Testis (tissue), 5 donors: ENCODE results near the gene MROH9. TPM values are rescaled to one million over a fixed set of nuclear protein-coding genes. Genes with fewer than 3 reads are reported as not detected.

Experiments used
- DNase-seq: peaks from one replicate; pipeline ENCODE4 v3.0.0-alpha.2; 2019
- H3K27ac ChIP-seq, 2 donors: fragments of 200-600 bp; sonication (generic); one replicate each; pipeline ENCODE4 v1.5.1; 2019
- H3K27me3 ChIP-seq: fragments of 200-600 bp; sonication (generic); one replicate; pipeline ENCODE4 v1.5.1; 2019
- H3K36me3 ChIP-seq: fragments of 200-600 bp; sonication (generic); one replicate; pipeline ENCODE4 v1.5.1; 2017; ENCODE audit warnings: low read depth; ENCODE audit errors: missing control alignments
- H3K4me1 ChIP-seq: fragments of 200-600 bp; sonication (generic); one replicate; pipeline ENCODE4 v1.5.1; 2019
- H3K4me3 ChIP-seq, 2 donors: fragments of 200-600 bp; sonication (generic); one replicate each; pipeline ENCODE4 v1.5.1; 2017 to 2019
- H3K9me3 ChIP-seq: fragments of 200-600 bp; sonication (generic); one replicate; pipeline ENCODE4 v1.5.1; 2017
- CTCF ChIP-seq, 3 experiments: fragments of 450-650 bp in 2 of 3; fragments of 200-600 bp in 1 of 3; sonication (generic) in 1 of 3; IDR thresholded peaks; one replicate each; pipeline ENCODE4 v1.5.1; 2016 to 2019; ENCODE audit warnings: antibody characterized with exemption in 3 of 3, mild to moderate bottlenecking in 2 of 3, moderate library complexity in 1 of 3
- POLR2A ChIP-seq: fragments of 450-650 bp; IDR thresholded peaks from one replicate; pipeline ENCODE4 v1.6.1; 2017; ENCODE audit warnings: antibody characterized with exemption, mild to moderate bottlenecking, moderate library complexity
- WGBS, 2 donors: methylation state at CpG; one replicate each; pipeline ENCODE4 v1.1.5; 2018; 5-methylcytosine and 5-hydroxymethylcytosine counted together
- intact Hi-C: fragments of 100-400 bp; cut with DNase I; formaldehyde crosslinking; loops from one replicate; pipeline ENCODE4 v1.15.1; 2023; ENCODE audit warnings: low total_unique reads
- long read RNA-seq, 2 donors: transcript quantifications; one replicate each; lab custom pipeline, GENCODE V29; 2026
- polyA plus RNA-seq: library from polyadenylated mRNA; stranded (reverse); fragments of 350-450 nt; fragmentation: Illumina TruSeq; extraction: RNeasy Lipid Tissue Mini Kit (QIAGEN cat#74804); gene quantifications from one replicate; pipeline ENCODE4 v1.2.3, GENCODE V29; 2014; ENCODE audit warnings: low read depth, low replicate concordance; ENCODE audit not compliant: insufficient read depth
- total RNA-seq, 2 donors: library from RNA; depleted of rRNA; stranded (reverse); fragments of >200 nt; gene quantifications; one replicate each; pipeline ENCODE4 v1.2.3, GENCODE V29; 2016

The MROH9 gene
- total RNA-seq = 1 to 10 TPM; 1.1 to 2.8 TPM
- 2.3 TPM for polyA plus RNA-seq
- long read RNA-seq, donor 1 = 0 reads
- long read RNA-seq, donor 2 = 0 reads

- no peak for DNase-seq
- no peaks in the 10 kb centered on the region for H3K27me3 ChIP-seq
- no peak for TF ChIP-seq CTCF (IDR thresholded peaks at IDR 0.05)
- no peak for TF ChIP-seq POLR2A
- H3K4me1 ChIP-seq = no peaks in the 10 kb centered on the region
- H3K27ac ChIP-seq = no peak within 1 kb of the TSS
- intact Hi-C loops = no loop called here
- H3K4me3 ChIP-seq = no peak within 1 kb of the TSS
- H3K36me3 ChIP-seq = no peaks in the 10 kb centered on the region
- WGBS, 2 donors = 86 to 95% methylated on average over 2 of the region's 2 CpGs
- no peaks in the 10 kb centered on the region for H3K9me3 ChIP-seq
These were observed at the start of gene MROH9 for GRCh38 chr1:170935231-170935630. Gene MROH9 (plus strand): TSS chr1:170935534. CDS start chr1:170945557, 10,023 bp downstream.

GRCh38 chr1:170885551-170885950 is 49.8 kb upstream of the MROH9 start:
- intact Hi-C loops = no loop called here
- no peaks in the 10 kb centered on the region for H3K36me3 ChIP-seq
- no peak overlapping the region for H3K27ac ChIP-seq
- no peaks in the 10 kb centered on the region for H3K9me3 ChIP-seq
- no peak overlapping the region for H3K4me3 ChIP-seq
- no peaks in the 10 kb centered on the region for H3K4me1 ChIP-seq
- 68% methylated on average over 3 of the region's 3 CpGs for WGBS, 2 donors
- no peak for TF ChIP-seq CTCF (IDR thresholded peaks at IDR 0.05)
- no peak for TF ChIP-seq POLR2A
- H3K27me3 ChIP-seq = no peaks in the 10 kb centered on the region
- DNase-seq = no peak

GRCh38 chr1:170886460-170886859 is 48.9 kb upstream of the MROH9 start:
- intact Hi-C loops = no loop called here
- Histone ChIP-seq H3K9me3 (no peaks in the 10 kb centered on the region), H3K4me1 (no peaks in the 10 kb centered on the region), H3K27me3 (no peaks in the 10 kb centered on the region), H3K4me3 (no peak overlapping the region), H3K27ac (no peak overlapping the region), H3K36me3 (no peaks in the 10 kb centered on the region)
- DNase-seq = no peak
- WGBS, 2 donors = 48 to 56% methylated on average over 3 of the region's 3 CpGs
- no peak for TF ChIP-seq CTCF (IDR thresholded peaks at IDR 0.05)
- no peak for TF ChIP-seq POLR2A

GRCh38 chr1:170887726-170888125 is 47.6 kb upstream of the MROH9 start:
- intact Hi-C loops = no loop called here
- DNase-seq = no peak
- no peaks in the 10 kb centered on the region for H3K36me3 ChIP-seq
- H3K4me3 ChIP-seq = no peak overlapping the region
- no peaks in the 10 kb centered on the region for H3K4me1 ChIP-seq
- H3K9me3 ChIP-seq = no peaks in the 10 kb centered on the region
- WGBS, 2 donors = 97 to 100% methylated on average over 2 of the region's 2 CpGs
- no peaks in the 10 kb centered on the region for H3K27me3 ChIP-seq
- no peak for TF ChIP-seq POLR2A
- no peak for TF ChIP-seq CTCF (IDR thresholded peaks at IDR 0.05)
- no peak overlapping the region for H3K27ac ChIP-seq

- no peaks in the 10 kb centered on the region for H3K36me3 ChIP-seq
- 84 to 97% methylated on average over 3 of the region's 3 CpGs for WGBS, 2 donors
- no peak overlapping the region for H3K27ac ChIP-seq
- DNase-seq = no peak
- H3K4me1 ChIP-seq = no peaks in the 10 kb centered on the region
- TF ChIP-seq POLR2A = no peak
- TF ChIP-seq CTCF (IDR thresholded peaks at IDR 0.05) = no peak
- H3K27me3 ChIP-seq = no peaks in the 10 kb centered on the region
- intact Hi-C loops = no loop called here
- H3K9me3 ChIP-seq = no peaks in the 10 kb centered on the region
- H3K4me3 ChIP-seq = no peak overlapping the region
These were observed 43.5 kb upstream of the MROH9 start for GRCh38 chr1:170891872-170892271.
